Tracheal epithelial cell (primary cell): ENCODE results near the gene SFMBT2. TPM values are rescaled to one million over a fixed set of nuclear protein-coding genes. Genes with fewer than 3 reads are reported as not detected.

Experiments
- total RNA-seq: library from RNA; depleted of rRNA; stranded (reverse); fragments of >200 nt; gene quantifications from 2 replicates; pipeline ENCODE4 v1.2.1, GENCODE V29; 2014

SFMBT2 gene
- total RNA-seq, result under 0.01 TPM in 2 replicates

DNA sequence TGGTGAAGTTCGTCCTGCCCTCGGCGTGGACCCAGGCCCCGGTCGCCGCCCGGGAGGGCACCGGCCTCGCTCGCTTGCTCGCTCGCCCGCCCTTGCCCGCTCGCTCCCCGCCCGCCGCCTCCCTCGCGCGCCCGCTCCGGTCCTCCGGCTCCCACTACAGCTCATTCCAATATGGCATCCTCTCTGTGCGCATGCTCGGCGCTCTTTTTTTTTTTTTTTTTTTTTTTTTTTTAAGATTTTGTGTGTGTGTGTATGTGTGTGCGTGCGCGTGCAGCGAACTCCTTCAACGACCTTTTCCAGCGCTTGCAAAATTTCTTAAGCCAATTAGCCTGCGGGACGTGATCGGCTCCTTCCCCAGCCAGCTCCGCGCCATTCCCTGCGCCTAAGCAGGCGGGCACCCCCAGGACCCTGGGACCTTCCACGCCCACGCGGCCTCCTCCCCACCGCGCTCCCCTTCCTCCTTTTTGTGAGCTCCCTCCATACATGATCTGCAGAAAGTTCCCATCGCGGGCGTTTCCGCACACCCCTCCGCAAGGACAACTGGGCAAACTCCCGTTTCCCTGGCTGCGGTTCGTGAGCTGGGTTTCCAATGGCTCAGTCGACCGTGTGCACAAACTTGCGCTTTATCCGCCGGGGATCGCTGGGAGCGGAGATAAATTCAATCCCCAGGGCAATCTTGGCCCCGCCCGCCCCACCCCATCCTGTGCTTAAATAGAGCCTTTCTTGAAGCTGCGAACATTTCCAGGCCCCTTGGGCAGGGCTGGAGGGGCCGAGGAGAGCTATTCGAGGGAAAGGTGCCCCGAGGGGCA is at the start of gene SFMBT2:
Gene SFMBT2, minus strand, starts transcription at position 173 of the 809 bp plus-strand sequence. CDS start 29,136 bp downstream, outside the sequence.

